AG10803 (cell line): ENCODE measurements around the gene HSF5.

Experiments used
- DNase-seq: peaks from one replicate; pipeline ENCODE4 v3.0.0; 2010; ENCODE audit warnings: low read depth
- H3K4me3 ChIP-seq: 2 replicates; pipeline ENCODE4 v1.5.1; 2011; ENCODE audit warnings: mild to moderate bottlenecking, low read length, control low read depth
- TF ChIP-seq, protein P1 (sequence below): conservative IDR thresholded peaks from 2 replicates; pipeline ENCODE4 v1.5.1; 2011; ENCODE audit warnings: mild to moderate bottlenecking, low read length, control low read depth, inconsistent platforms

HSF5 gene

DNA sequence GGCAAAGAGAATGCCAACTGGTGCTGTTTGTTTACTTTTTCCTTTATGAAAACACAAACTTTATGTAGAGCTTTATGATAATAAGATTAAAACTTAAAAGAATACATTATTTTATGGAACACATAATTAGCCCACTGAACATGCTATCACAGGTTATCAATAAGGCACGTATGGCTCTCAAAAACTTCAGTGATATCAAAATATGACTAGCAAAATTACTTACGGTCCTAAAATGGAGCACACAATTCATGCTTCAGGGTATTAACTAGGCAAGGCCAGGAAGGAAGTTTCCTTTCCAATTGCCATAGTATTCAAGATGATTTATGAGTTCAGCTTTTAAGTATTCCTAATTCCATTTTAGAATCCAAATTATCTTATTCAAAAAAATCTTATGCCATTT, 74.5 kb downstream of the HSF5 start:
- TF ChIP-seq, protein P1, sequence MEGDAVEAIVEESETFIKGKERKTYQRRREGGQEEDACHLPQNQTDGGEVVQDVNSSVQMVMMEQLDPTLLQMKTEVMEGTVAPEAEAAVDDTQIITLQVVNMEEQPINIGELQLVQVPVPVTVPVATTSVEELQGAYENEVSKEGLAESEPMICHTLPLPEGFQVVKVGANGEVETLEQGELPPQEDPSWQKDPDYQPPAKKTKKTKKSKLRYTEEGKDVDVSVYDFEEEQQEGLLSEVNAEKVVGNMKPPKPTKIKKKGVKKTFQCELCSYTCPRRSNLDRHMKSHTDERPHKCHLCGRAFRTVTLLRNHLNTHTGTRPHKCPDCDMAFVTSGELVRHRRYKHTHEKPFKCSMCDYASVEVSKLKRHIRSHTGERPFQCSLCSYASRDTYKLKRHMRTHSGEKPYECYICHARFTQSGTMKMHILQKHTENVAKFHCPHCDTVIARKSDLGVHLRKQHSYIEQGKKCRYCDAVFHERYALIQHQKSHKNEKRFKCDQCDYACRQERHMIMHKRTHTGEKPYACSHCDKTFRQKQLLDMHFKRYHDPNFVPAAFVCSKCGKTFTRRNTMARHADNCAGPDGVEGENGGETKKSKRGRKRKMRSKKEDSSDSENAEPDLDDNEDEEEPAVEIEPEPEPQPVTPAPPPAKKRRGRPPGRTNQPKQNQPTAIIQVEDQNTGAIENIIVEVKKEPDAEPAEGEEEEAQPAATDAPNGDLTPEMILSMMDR = no peak
- no peak for DNase-seq
- no peak overlapping the region for H3K4me3 ChIP-seq

- TF ChIP-seq, protein P1 = no peak
- H3K4me3 ChIP-seq = no peak overlapping the region
- no peak for DNase-seq
Measured at GRCh38 chr17:58412961-58413586, 75.1 kb downstream of the HSF5 start.

GRCh38 chr17:58412064-58412703, 76.0 kb downstream of the HSF5 start:
- no peak for DNase-seq
- TF ChIP-seq, protein P1 = no peak
- no peak overlapping the region for H3K4me3 ChIP-seq

DNA sequence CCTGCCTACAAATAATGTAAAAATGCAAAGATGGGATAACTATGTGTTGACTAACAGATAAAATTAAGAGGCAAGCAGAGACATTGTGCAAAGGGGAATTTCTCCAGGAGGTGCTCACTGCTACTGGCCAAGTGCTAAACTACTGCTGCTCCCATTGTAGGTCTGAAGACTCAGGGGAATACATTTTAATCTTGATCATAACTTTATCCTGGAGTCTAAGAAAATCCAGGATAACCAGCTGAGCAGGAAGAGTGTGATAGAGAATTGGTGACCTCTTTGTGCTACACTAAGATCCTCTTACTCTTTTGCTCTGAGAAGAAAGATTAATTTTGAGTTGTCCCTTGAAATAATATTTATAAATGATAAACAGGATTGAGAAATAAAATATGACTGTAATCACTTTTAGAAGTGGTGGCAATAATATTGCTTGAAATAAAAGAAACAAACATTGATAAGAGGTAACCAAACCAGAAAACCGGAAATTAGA, 76.8 kb downstream of the HSF5 start:
- TF ChIP-seq, protein P1 = no peak
- DNase-seq = no peak
- no peak overlapping the region for H3K4me3 ChIP-seq

DNA sequence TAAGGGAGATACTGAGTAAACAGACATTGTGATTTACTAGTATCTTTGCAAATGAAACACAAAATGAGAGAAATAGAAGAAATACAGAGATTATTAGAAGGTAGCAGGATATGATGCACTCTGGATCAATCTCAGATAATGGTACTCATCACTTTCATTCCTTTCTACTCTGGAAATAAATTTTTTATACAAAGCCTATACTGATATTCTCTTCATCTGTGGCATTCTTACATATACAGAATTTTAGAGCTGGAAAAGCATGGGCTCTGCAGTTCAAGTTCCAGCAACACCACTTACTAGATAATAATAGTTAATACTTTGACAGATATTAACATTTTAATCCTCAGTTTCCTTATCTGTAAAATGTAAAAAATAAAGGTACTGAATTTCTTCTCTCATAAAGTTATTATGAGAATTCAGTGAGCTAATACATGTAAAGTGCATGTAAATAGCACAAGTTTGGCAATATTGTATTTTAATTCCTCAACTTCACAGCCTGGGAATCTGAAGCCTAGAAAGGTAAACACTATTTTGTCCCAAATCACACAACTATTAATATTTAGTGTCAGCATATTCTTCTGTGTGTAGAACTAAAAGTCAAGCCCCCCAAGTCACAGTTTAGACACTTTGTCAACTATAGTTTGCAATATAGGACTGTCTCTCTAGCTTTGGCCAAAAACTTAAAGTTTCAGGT, 77.3 kb downstream of the HSF5 start:
- no peak overlapping the region for H3K4me3 ChIP-seq
- TF ChIP-seq, protein P1 = no peak
- DNase-seq = no peak

GRCh38 chr17:58409432-58409831, 78.8 kb downstream of the HSF5 start:
- TF ChIP-seq, protein P1 = no peak
- DNase-seq = no peak
- no peak overlapping the region for H3K4me3 ChIP-seq
